Germinal center (tissue), 1 donor: Measurements from ENCODE around the gene MEOX1.
"Not testable (repeated sequence)": the region's sequence is repeated elsewhere in the genome, so short reads cannot be mapped to it uniquely, and the experiment has no call there.

ENCODE experiments used
- DNase-seq: peaks from one replicate; pipeline ENCODE4 v3.0.0; 2012; ENCODE audit warnings: mixed read lengths, low spot score

The MEOX1 gene

DNA sequence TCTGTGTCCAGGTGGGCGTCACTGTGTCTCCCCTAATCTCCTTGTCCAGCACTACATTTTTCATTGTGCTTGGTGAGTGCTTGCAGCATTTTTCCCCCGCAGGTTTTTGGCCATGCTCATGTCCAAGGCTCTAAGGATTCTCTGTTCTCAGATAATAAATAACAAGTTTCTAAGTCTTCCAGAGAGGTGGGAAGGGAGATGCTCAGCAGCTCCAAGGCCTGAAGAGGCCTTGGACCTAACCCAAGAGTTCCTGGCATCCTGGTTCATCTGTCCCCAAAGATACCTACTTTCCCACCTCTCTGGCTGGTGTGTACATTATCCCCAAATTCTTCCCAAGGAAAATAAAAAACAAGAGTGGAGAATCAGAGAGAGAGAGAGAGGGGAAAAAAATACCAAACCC lies 45.3 kb downstream of the MEOX1 start:
- DNase-seq: no peak

DNA sequence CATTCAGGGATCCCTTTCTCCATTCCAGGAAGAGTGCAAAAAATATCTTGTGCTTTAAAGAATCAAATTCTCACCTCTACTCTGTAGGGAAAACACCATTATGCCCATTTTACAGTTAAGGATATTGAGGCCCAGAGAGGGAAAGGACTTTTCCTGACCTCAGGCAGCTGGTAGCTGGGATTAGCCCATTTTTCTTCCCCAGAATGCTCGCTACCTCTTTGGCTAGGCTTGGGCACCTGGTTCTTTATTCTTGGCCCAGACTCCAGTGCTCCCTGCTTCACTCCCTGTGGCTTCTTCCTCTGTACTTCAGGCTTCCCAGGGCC lies 45.7 kb downstream of the MEOX1 start:
- no peak for DNase-seq

DNA sequence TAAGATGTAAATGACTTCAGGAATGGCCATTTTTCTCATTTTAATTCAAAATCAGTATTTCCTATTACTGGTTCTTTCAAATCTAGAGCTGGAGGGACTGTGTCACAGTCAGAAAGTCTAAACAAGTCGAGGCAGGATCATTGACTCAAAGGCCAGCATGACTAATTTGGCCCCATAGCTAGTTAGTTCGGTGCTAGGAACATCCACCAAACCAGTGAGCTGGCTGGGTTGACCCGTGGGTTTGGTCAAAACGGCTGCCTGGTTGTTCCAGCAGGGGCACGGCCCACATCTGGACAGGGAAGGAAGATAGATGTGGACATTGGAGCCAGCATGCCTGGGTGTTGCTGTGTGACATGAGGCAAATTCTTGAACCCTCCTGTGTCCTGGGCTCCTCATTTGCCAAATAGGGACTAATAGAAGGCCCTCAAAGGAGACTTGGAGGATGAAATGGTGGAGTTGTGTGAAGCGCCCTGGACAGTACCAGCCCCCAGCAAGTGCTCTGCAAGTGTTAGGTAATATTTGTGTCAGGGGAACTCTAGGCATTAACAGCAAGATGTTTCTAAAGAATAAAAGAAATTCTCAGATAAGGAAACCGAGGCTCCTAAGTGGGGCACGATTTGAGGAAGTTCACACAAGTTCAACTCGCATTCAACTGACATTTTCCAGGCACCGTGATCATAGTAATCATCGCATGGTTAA lies 46.2 kb downstream of the MEOX1 start:
- DNase-seq: no peak

DNA sequence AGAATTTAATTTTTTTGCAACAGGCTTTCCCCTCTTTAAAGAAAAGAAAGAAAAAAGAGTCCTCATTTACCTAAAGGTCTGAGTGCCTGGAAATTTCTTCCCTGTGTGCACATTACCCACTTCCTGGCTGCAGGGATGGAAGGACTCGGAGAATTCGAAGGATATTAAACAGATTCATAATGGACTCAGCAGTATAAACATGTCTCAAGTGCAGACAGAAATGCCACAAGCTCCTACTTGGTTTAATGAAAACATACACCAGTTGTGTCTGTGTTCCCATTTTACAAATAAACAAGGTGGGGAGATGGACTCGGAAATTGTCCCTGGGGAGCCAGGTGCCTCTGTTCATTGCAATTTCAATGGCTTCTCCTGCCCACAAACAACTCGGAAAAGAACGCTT lies 47.2 kb downstream of the MEOX1 start:
- DNase-seq: no peak

DNA sequence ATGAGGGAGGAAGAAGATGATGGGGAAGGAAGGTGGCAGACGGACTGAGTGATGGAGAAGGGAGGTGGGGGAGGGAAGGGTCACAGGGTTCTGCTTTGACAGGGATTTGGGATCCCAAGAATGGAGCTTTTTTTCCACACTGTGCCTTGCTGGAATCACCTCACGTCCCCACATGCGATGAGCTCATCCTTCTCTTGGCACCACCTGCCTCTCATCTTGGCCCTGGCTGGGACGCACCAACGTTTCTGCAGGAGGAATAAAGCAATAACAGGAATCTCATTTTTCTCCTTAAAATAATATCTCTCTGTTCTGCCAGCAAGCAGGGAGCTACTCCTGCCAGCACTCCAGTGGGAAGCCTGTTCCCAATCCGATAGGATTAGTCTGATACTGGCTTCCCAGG lies 47.8 kb downstream of the MEOX1 start:
- DNase-seq: no peak

DNA sequence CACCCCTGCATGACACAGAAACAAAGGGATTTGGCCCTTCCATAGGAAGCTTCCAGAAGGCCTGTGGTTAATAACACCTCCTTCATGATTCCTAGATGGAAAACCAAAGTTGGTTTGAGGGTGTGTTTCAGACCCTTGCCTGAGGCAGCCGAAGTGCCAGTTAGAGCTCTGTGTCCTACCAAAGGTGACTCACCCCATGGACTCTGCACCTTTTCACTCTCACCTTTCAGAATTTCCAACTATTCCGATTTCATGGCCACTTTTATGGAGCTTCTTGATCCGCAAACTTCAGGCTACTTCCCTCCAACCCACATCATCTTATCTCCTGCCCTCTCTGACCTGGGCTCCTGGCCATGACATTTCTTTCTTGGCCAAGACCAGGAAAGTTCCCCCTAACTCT lies 49.2 kb downstream of the MEOX1 start:
- DNase-seq: no peak

DNA sequence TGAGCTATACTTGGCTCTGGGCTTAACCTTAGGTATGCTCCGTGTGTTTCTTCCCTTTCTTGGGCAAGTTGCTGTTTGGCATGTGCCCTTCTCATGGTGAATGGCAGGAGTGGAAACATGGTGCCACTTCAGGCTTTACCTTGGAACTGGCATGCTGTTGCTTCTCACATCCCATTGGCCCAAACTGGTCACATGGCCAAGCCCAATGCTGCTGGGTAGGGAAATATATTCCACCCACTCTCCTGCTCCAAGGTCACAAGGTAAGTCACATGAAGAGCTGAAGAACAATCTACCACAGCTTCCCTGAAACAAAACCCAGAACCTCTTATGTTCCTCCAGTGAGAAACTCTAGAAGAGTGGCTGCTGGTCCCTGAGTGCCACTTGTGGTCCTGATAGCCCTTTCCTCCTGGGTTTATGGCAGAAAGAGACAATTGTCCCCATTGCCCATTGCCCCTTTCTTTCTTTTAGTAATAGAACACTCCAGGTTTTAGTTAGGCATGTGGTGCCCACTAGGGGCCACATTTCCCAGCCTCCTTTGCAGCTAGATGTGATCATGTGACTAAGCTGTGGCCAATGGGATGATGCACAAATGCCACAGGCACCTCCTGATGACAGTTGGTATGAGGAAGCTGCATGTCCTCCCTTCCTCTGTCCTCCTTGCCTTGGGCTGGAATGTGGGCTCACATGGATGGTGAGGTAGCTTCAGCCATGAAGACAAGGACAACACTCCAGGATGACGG lies 50.3 kb downstream of the MEOX1 start:
- DNase-seq: no peak

DNA sequence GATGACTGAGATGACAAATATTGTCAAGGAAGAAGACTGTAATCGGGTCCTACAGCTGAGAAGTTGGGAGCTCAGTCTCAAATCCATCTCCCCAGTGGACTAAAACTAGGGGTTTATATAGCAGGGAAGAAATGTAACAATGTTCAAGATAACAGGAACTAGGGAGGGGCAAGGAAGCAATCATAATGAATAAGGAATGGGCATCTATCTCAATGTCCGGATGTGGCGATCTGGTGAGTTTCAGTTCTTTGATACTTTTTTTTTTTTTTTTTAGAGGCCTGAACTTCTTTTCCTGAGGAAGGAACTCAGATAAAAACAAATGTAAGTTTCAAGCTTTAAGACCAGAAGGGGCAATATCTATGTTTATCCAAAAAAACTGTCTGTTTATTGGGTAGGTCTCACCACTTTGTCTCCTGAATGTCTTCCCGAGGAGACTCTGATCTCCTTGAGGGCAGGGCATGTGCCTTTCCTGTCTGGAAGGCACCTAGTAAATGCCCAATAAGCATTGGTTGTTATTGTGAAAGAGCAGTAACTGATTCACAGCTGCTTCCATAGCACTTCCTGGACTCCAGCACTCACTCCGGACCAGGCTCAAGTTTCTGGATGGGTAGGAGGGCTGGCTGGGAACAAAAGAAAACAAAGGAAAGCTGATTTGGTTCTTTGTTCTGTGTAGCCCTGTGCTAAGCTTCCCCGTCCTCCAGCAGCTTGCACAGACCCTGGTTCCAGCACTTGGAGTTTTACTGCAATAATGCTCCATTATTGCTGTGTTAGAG lies 51.9 kb downstream of the MEOX1 start:
- no peak for DNase-seq

DNA sequence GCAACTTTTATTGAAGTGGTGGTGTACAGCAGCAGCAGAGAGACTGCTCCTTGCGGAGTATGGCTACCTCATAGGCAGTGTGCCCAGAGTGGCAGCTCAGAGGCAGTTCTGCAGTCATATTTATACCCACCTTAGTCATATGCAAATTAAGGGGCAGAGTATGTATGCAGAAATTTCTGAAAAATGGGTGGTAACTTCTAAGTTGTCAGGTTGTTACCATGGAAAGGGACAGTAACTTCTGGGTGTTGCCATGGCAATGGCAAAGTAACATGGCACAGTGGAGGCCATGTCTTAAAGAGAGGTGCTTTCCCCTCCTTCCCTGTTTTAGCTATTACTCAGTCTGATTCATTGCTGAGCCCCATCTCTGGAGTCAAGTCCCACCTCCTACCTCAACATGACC lies 53.4 kb downstream of the MEOX1 start:
- DNase-seq: no peak

DNA sequence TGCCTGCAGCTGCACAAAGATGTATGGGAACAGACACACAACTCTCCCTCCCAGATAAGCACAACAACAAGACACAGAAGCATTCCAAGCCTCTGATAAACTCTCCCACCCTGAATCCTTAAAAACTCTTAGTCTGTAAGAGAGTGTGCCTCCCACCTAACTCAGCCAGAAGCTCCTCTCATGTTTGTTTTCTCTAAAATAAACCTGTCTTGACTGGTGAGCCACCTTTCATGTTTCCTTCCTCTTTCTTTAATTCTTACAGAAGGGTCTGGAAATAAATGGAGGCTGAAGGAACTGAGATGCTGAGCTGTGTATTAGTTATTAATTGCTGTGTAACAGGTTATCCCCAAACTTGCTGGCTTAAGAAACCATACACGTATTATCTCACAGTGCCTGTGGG lies 57.2 kb downstream of the MEOX1 start:
- DNase-seq: no peak

DNA sequence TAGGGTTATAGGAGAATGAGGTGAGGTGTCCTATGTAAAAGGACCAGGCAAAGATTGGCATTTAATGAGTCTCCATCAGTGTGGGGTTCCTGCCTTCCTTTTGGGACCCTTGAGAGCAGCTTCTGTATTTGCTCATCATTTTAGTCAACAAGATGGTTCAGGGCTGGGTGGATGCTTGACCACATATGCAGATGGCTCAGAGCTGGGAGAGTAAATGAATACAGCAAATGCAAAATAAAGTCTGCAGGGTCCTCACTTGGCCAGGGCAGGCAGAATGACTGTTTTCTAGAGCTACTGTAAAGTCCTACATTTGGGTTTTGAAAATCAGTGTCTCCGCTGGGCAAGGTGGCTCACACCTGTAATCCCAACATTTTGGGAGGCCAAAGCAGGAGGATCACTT lies 58.4 kb downstream of the MEOX1 start:
- no peak for DNase-seq

DNA sequence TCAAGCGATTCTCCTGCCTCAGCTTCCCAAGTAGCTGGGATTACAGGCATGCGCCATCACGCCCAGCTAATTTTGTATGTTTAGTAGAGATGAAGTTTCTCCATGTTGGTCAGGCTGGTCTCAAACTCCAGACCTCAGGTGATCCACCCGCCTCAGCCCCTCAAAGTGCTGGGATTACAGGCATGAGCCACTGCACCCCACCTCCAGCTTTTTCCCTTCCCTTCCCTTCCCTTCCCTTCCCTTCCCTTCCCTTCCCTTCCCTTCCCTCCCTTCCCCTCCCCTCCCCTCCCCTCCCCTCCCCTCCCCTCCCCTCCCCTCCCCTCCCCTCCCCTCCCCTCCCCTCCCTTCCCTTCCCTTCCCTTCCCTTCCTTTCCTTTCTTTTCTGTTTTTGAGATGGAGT lies 59.2 kb downstream of the MEOX1 start:
- DNase-seq: not testable (repeated sequence)

DNA sequence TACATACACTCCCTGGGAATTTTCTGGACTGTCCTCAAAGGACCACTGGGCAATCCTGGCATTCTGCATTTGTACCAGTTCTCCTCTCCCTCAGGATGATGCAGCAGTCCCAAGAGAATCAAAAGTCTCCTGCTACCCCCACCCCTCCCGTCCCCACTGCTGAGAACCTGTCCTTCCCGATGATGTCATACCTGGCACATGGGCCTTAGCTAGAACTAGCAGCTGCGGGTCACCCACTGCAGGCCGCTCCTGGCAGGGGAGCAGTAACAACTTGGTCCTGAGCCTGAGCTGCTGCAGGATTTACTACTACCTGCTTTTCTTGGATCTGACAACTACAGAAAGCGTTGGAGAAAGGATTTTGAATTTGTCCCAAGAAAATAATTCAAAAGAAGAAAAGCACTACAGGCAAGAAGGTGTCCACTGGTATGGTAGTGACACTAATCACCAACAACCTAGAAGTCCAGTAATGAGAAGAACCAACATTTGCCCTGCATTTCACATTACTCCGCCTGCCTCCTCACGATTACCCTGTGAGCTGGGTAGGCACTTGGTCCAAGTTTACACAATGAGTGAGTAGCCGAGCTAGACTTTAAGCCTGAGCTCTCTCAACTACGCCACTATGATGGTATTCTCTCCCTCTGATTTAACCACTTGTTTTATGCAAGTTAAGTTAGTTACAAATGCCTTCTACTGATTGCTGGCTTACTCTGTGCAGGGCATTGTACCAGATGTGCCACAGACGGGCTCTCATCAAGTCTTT lies 60.3 kb downstream of the MEOX1 start:
- DNase-seq: no peak

DNA sequence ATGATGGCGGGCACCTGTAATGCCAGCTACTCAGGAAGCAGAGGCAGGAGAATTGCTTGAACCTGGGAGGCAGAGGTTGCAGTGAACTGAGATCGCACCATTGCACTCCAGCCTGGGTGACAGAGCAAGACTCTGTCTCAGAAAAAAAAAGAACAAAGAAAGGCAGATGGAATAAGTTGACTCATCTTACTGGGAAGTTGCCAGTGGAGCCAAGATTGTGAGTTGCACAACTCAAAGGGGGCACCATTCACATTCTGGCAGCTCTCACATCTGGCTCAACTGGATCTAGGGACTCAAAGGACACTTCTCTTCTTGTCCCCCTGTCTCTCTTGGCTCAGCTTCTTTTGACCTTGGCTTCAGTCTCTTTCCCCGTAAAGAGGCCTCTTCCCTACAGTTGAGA lies 61.9 kb downstream of the MEOX1 start:
- no peak for DNase-seq

DNA sequence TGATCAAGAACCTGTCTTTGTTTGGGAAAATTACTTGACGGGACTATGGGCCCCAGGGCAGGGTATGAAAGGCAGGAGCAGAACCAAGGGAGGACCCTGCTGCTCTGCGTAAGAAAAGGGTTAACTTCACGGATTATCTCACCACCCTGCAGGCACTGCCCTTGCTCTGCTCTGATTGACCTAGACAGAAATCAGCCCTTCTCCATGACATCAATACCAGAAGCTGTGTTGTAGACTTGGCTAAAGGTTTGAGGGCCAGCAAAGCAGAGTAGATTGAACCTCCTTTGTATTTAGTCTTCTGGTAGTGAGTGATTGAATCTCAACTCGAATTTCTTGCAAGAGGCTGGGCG lies 62.7 kb downstream of the MEOX1 start:
- no peak for DNase-seq

DNA sequence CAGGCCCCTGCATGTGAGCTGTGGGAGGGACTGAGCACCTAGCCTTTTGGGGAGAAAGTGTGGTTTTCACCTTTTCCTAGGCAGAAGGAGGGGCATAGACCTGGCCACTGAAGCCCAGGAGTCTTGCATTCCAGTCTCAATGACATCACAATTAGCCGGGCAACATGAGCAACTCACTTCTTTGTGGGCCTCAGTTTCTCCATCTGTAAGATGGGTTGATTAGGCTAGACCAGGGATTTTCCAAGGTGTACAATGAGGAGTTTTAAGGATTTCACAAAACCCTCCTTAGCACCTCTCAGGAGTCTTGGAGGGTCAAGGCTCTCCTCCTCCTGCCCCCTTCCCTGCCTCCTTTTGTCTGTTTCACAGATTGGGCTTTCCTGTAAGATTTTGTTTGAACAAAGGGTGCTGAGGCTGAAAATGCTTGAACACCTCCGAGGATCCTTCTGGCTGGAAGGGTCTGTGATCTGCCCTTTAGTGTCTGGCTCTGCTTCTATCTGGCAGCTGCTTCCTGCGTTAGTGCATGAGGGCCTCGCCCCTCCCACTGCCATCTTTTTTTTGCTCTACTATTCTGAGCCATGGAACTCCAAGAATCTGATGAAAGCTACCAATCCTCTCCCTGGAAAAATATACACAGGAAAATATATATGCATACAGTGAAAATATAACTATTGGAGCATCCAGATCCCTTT lies 63.2 kb downstream of the MEOX1 start:
- no peak for DNase-seq

DNA sequence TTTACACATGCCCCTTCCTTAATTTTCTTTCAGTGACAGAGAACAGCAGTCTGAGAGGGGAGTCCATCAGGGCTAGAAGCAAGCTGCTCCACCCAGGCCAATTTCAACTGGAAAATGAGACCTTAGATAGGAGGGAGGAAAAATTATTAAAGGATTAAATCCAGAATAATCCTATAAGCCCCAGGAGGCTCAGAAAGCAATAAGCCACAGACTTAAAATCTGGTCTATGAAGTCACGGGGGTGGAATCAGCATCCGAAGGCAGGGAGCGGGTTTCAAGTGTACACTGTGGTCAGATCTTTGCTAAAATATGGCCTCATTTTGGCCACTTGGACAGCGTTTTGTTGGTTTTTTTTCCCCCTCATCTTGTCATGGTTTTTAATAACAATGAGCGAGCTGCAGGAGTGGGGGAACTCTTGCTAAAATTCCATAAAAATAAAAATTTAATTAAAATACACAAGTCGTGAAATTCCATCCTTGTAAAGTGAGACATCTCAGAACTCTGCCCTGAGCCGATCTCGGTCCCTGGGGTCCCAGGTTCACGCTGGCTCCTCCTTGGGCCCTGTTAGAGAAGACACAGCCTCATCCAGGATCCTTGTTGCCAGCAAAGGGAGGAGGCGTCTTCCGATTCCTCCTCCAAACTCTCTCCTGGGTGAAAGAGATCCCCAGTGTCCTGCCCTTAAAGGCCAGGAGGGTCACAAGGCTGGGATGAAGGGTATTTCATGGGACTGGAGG lies 63.9 kb downstream of the MEOX1 start:
- DNase-seq: no peak

DNA sequence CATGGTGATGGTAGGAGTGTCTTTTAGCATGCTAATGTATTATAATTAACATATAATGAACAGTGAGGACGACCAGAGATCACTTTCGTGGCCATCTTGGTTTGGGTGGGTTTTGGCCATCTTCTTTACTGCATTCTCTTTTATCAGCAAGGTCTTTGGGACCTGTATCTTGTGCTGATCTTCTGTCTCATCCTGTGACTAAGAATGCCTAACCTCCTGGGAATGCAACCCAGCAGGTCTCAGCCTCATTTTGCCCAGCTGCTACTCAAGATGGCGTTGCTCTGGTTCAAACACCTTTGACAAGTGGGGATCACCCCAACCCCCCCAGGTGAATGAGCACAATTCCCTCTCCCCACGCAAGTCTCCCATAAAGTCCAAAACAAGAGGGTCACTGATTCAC lies 66.3 kb downstream of the MEOX1 start:
- no peak for DNase-seq

DNA sequence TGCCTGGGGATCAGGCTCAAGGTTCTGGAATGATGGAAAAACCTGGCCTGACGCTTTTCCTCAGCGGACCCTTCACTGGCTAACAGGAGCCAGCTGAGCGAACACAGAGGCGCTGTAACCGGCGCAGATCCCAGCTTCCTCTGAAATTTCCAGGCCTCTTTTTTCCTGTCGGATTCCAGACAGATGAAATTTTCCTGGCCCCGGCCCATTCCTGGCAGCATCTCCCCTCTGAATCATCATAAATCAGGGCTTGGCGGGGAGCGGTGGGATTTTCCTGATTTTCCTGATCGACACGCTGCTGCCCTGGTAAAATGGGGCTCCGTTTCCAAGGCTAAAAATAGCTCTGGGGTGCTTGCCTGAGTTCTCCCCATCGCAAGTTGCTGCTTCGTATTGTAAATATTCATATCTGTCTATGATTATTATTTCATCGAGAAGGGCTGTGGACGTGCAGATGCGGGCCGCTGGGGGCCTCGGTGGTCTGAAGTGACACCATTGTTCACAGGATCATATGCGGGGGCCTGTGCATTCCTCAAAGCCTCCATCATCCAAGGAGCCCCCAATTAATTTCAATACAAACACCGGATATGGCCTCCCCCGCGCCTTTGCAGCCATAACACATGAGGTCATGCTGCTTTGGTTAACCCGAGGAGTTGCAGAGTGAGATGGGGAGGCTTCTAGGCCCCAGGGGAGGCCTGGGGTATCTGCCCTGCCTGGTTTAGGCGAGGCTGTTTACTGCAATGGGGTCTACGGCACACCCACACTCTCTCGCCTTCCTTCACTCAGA lies 69.8 kb downstream of the MEOX1 start:
- DNase-seq: no peak

DNA sequence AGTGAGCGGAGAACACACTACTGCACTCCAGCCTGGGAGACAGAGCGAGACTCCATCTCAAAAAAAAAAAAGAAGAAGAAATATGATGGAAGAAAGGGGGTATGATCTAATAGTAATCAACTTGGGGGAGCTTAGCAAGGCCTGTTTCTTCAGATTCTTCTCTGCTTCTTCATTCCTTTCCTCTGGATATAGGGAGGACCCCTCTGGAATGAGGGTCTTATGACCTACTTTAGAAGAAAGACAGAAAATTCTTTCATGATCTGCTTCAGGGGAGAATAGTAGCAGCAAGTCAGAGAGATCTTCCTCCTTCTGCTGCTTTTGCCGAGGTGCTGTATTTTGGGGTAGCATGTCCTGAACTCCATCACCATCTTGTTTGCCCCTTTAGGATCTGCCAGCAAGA lies 70.7 kb downstream of the MEOX1 start:
- DNase-seq: no peak
